CD4-positive, alpha-beta T cell (primary cell): Measurements from ENCODE around the gene SULT1A2. TPM values are rescaled to one million over a fixed set of nuclear protein-coding genes. Genes with fewer than 3 reads are reported as not detected.
"Not testable (repeated sequence)": the region's sequence is repeated elsewhere in the genome, so short reads cannot be mapped to it uniquely, and the experiment has no call there.

Experiments
- ATAC-seq: fragments of 200-7000 bp; cut with Tn5 transposase; one replicate; pipeline ENCODE4 v1.10.0; 2022; ENCODE audit warnings: mild to moderate bottlenecking; ENCODE audit not compliant: poor library complexity
- CTCF ChIA-PET: fragments of 350-600 bp; sonication (Branson Sonifier 250); formaldehyde crosslinking; loops from one replicate; lab custom pipeline; 2021; ENCODE audit warnings: antibody characterized with exemption, inconsistent platforms; lab: Charles Lee
- POLR2A ChIA-PET: fragments of 350-600 bp; sonication (Branson Sonifier 250); formaldehyde crosslinking; loops from one replicate; lab custom pipeline; 2021; ENCODE audit warnings: antibody characterized with exemption, inconsistent platforms; lab: Charles Lee
- DNase-seq, 14 experiments: peaks; one replicate each; pipeline ENCODE4 v3.0.0-alpha.2; 2013 to 2020; ENCODE audit warnings: mixed read lengths in 2 of 14
- H3K27ac ChIP-seq, 2 donors: one replicate each; pipeline versions ENCODE4 v1.5.1 to v1.7.0; 2013; ENCODE audit warnings: low read length in 2 of 2, low read depth in 1 of 2, mild to moderate bottlenecking in 1 of 2
- H3K27me3 ChIP-seq, 2 experiments: 1 replicate in 1 of 2; 2 replicates in 1 of 2; pipeline versions ENCODE4 v1.6.1 to v1.7.0; 2013; ENCODE audit warnings: low read length in 2 of 2, control low read depth in 1 of 2, mild to moderate bottlenecking in 1 of 2, moderate library complexity in 1 of 2; ENCODE audit not compliant: insufficient read depth in 2 of 2, control insufficient read depth in 1 of 2
- H3K36me3 ChIP-seq: one replicate; pipeline ENCODE4 v1.6.1; 2013; ENCODE audit warnings: low read length, control low read depth; ENCODE audit not compliant: insufficient read depth
- H3K4me1 ChIP-seq: one replicate; pipeline ENCODE4 v1.6.1; 2013; ENCODE audit warnings: low read length, control low read depth; ENCODE audit not compliant: insufficient read depth
- H3K4me3 ChIP-seq: one replicate; pipeline ENCODE4 v1.5.1; 2013; ENCODE audit warnings: mild to moderate bottlenecking, low read length, moderate library complexity
- H3K9me3 ChIP-seq, 2 experiments: 1 replicate in 1 of 2; 2 replicates in 1 of 2; pipeline versions ENCODE4 v1.6.1 to v1.7.0; 2013; ENCODE audit warnings: low read length in 2 of 2, mild to moderate bottlenecking in 2 of 2, control low read depth in 1 of 2, moderate library complexity in 1 of 2; ENCODE audit not compliant: control insufficient read depth in 1 of 2, insufficient read depth in 1 of 2
- H3K27ac Mint-ChIP-seq: one replicate; pipeline ENCODE4 v1.8.0; 2020; ENCODE audit warnings: mixed read lengths
- H3K27me3 Mint-ChIP-seq: one replicate; pipeline ENCODE4 v1.8.0; 2021; ENCODE audit warnings: mixed read lengths
- H3K36me3 Mint-ChIP-seq: one replicate; pipeline ENCODE4 v1.8.0; 2021; ENCODE audit warnings: low read depth, mixed read lengths
- H3K4me1 Mint-ChIP-seq: one replicate; pipeline ENCODE4 v1.8.0; 2021; ENCODE audit warnings: low read depth, mixed read lengths
- H3K4me3 Mint-ChIP-seq: one replicate; pipeline ENCODE4 v1.8.0; 2020; ENCODE audit warnings: mild to moderate bottlenecking, mixed read lengths
- H3K9me3 Mint-ChIP-seq: one replicate; pipeline ENCODE4 v1.8.0; 2020; ENCODE audit warnings: mixed read lengths
- CTCF ChIP-seq: fragments of 200-600 bp; IDR thresholded peaks from one replicate; pipeline ENCODE4 v1.8.0; 2022; ENCODE audit warnings: antibody characterized with exemption, mild to moderate bottlenecking
- intact Hi-C, 2 experiments: fragments of 100-400 bp; cut with DNase I in 1 of 2; cut with micrococcal nuclease in 1 of 2; formaldehyde crosslinking; loops; one replicate each; pipeline versions ENCODE4 v1.15.1 to v1.9.0; 2023 to 2025; cut with DNase I, micrococcal nuclease
- total RNA-seq, 174 experiments: library from RNA in 2 of 174; stranded (reverse) in 2 of 174; gene quantifications; one replicate each; pipeline ENCODE4 v1.2.3 and lab custom pipeline; 2021 to 2026

SULT1A2 gene
- total RNA-seq, 2 experiments from 2014 or later, result 0.19 to 0.45 TPM

DNA sequence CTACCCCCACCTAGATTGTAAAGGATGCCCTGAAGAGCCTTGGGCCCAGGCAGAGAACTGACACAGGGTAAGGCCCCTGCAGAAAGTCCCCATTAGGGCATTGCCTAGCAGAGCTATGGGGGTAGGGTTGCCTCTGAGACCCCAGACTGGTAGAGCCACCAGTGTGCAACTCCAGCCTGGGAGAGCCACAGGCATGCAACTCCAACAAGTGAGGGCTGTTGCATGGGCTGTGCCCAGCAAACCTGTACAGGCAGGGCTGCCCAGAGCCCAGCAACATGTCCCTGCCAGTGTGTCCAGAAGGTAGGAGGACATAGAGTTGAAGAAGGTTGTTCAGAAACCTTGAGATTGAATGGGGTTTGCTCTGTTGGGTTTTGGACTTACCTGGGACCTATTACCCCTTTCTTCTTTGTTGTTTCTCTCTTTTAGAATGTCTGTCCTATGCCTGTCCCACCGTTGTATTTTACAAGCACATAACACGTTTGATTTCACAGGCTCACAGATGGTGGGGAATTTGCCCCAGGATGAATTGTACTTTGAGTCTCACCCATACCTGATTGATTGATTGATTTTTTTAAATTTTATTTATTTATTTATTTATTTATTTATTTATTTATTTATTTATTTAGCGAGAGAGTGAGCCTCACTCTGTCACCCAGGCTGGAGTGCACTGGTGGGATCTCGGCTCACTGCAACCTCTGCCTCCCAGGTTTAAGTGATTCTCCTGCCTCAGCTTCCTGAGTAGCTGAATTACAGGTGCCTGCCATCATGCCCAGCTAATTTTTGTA, 26.7 kb downstream of the SULT1A2 start:
- peaks cover 48% of the 10 kb centered on the region for H3K4me1 Mint-ChIP-seq
- intact Hi-C loops, result loop anchor here in 1 of 2 experiments (10.0 kb wide), 1 partner anchor 65 kb away; the partner anchor contains the start of gene NPIPB8
- Histone ChIP-seq H3K36me3 (peaks cover 14% of the 10 kb centered on the region), H3K4me3 (no peak overlapping the region), H3K27ac (no peak overlapping the region), H3K4me1 (peaks cover 13% of the 10 kb centered on the region), H3K9me3 (peaks cover 6 to 9% of the 10 kb centered on the region in 2 experiments), H3K27me3 (no peaks in the 10 kb centered on the region)
- H3K27me3 Mint-ChIP-seq, result no peaks in the 10 kb centered on the region
- no peak for TF ChIP-seq CTCF
- H3K36me3 Mint-ChIP-seq, result peaks cover 53% of the 10 kb centered on the region
- ATAC-seq, result no peak
- H3K27ac Mint-ChIP-seq, result peak overlapping the region; percentile 7
- ChIA-PET POLR2A (no interaction called here), CTCF (no interaction called here)
- H3K4me3 Mint-ChIP-seq, result no peak overlapping the region
- no peak for DNase-seq
- no peaks in the 10 kb centered on the region for H3K9me3 Mint-ChIP-seq

GRCh38 chr16:28569021-28569420, 27.8 kb downstream of the SULT1A2 start:
- TF ChIP-seq CTCF, result no peak
- POLR2A ChIA-PET, result no interaction called here
- H3K36me3 Mint-ChIP-seq, result peaks cover 61% of the 10 kb centered on the region
- peaks cover 6 to 9% of the 10 kb centered on the region in 2 experiments for H3K9me3 ChIP-seq
- H3K4me3 Mint-ChIP-seq, result no peak overlapping the region
- no peaks in the 10 kb centered on the region for H3K27me3 Mint-ChIP-seq
- DNase-seq (no peak), ATAC-seq (no peak)
- peaks cover 14% of the 10 kb centered on the region for H3K4me1 ChIP-seq
- no peak overlapping the region for H3K27ac ChIP-seq
- H3K36me3 ChIP-seq, result peaks cover 14% of the 10 kb centered on the region
- H3K27ac Mint-ChIP-seq, result peak overlapping the region; percentile 7
- intact Hi-C loops, result no loop called here
- CTCF ChIA-PET, result interaction anchor here (1.0 kb wide), 1 partner anchor 15 kb away, joined by 7 read pairs; no protein-coding TSS in a partner anchor
- peaks cover 41% of the 10 kb centered on the region for H3K4me1 Mint-ChIP-seq
- H3K4me3 ChIP-seq, result no peak overlapping the region
- no peaks in the 10 kb centered on the region for H3K9me3 Mint-ChIP-seq
- no peaks in the 10 kb centered on the region for H3K27me3 ChIP-seq

GRCh38 chr16:28567292-28567691, 29.6 kb downstream of the SULT1A2 start:
- POLR2A ChIA-PET, result no interaction called here
- H3K4me1 Mint-ChIP-seq, result peaks cover 38% of the 10 kb centered on the region
- Histone ChIP-seq H3K4me3 (no peak overlapping the region), H3K36me3 (peaks cover 11% of the 10 kb centered on the region), H3K27ac (no peak overlapping the region), H3K9me3 (peaks cover 6 to 9% of the 10 kb centered on the region in 2 experiments), H3K4me1 (peaks cover 11% of the 10 kb centered on the region), H3K27me3 (no peaks in the 10 kb centered on the region)
- CTCF ChIA-PET, result no interaction called here
- peaks cover 52% of the 10 kb centered on the region for H3K36me3 Mint-ChIP-seq
- no peak overlapping the region for H3K4me3 Mint-ChIP-seq
- no peak overlapping the region for H3K27ac Mint-ChIP-seq
- DNase-seq, result no peak
- no peak for TF ChIP-seq CTCF
- no peaks in the 10 kb centered on the region for H3K27me3 Mint-ChIP-seq
- intact Hi-C loops, result no loop called here
- no peaks in the 10 kb centered on the region for H3K9me3 Mint-ChIP-seq
- no peak for ATAC-seq

DNA sequence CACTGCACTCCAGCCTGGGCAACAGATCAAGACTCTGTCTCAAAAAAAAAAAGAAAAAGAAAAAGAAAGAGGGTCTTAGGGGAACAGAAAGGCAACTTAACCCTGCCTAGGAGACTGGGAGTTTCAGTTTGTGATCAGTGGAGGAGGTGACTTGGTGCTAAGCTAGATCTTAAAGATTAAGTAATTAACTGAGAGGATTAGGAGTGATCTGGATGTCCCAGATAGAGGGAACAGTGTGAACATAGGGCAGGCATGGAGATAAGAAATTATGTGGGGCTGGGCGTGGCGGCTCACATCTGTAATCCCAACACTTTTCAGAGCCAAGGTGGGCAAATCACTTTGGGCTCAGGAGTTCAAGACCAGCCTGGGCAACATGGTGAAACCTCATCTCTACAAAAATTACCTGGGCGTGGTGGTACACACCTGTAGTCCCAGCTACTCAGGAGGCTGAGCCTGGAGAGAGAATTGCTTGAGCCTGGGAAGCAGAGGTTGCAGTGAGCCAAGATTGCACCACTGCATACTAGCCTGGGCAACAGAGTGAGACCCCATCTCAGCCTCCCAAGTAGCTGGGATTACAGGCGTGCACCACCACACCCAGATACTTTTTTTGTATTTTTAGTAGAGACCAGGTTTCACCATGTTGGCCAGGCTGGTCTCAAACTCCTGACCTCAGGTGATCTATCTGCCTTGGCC, 30.5 kb downstream of the SULT1A2 start:
- H3K27ac ChIP-seq, CTCF ChIA-PET, H3K27me3 ChIP-seq, H3K27ac Mint-ChIP-seq, POLR2A ChIA-PET, H3K4me3 Mint-ChIP-seq, H3K4me3 ChIP-seq, H3K9me3 ChIP-seq, ATAC-seq, H3K9me3 Mint-ChIP-seq, H3K27me3 Mint-ChIP-seq, DNase-seq, intact Hi-C loops: not testable (repeated sequence)
- Histone ChIP-seq H3K4me1 (peaks cover 15% of the 10 kb centered on the region), H3K36me3 (peaks cover 11% of the 10 kb centered on the region)
- H3K36me3 Mint-ChIP-seq, result peaks cover 56% of the 10 kb centered on the region
- peaks cover 41% of the 10 kb centered on the region for H3K4me1 Mint-ChIP-seq
